ENCODE measurements around the gene SVOP. TPM values are rescaled to one million over a fixed set of nuclear protein-coding genes. Genes with fewer than 3 reads are reported as not detected.
A peak's percentile ranks its signal among the peaks of the same experiment; 100 is the strongest.

SVOP gene
- total and polyA plus RNA-seq, 9 donors = 0.02 to 0.65 (median 0.19) TPM

- H3K4me1 ChIP-seq (ENCODE audit: control insufficient read depth, insufficient read depth, low read length) = peaks cover 14% of the 10 kb centered on the region
- no peak overlapping the region for H3K4me3 ChIP-seq (ENCODE audit: low read length)
- no peak overlapping the region for H3K27ac ChIP-seq (ENCODE audit: low read length)
- peaks cover 3% of the 10 kb centered on the region for H3K27me3 ChIP-seq (ENCODE audit: control insufficient read depth, insufficient read depth, low read length)
- no peaks in the 10 kb centered on the region for H3K36me3 ChIP-seq (ENCODE audit: control insufficient read depth, insufficient read depth, low read length)
- DNase-seq = peak; percentile 33
- no peaks in the 10 kb centered on the region for H3K9me3 ChIP-seq (replicated peaks; ENCODE audit: control insufficient read depth, low read depth, low read length)
- WGBS (ENCODE audit: insufficient coverage) = 50% methylated on average over 6 of the region's 8 CpGs
Observed at GRCh38 chr12:108964371-108965352, 56.2 kb downstream of the SVOP start.

GRCh38 chr12:108962256-108962655 is 58.6 kb downstream of the SVOP start:
- no peaks in the 10 kb centered on the region for H3K9me3 ChIP-seq (replicated peaks; ENCODE audit: control insufficient read depth, low read depth, low read length)
- no peak overlapping the region for H3K4me3 ChIP-seq (ENCODE audit: low read length)
- no peak overlapping the region for H3K27ac ChIP-seq (ENCODE audit: low read length)
- H3K4me1 ChIP-seq (ENCODE audit: control insufficient read depth, insufficient read depth, low read length) = peaks cover 14% of the 10 kb centered on the region
- WGBS (ENCODE audit: insufficient coverage) = no CpG with 5 or more reads among the region's 4 CpGs
- DNase-seq = no peak
- H3K36me3 ChIP-seq (ENCODE audit: control insufficient read depth, insufficient read depth, low read length) = no peaks in the 10 kb centered on the region
- H3K27me3 ChIP-seq (ENCODE audit: control insufficient read depth, insufficient read depth, low read length) = peaks cover 3% of the 10 kb centered on the region

DNA sequence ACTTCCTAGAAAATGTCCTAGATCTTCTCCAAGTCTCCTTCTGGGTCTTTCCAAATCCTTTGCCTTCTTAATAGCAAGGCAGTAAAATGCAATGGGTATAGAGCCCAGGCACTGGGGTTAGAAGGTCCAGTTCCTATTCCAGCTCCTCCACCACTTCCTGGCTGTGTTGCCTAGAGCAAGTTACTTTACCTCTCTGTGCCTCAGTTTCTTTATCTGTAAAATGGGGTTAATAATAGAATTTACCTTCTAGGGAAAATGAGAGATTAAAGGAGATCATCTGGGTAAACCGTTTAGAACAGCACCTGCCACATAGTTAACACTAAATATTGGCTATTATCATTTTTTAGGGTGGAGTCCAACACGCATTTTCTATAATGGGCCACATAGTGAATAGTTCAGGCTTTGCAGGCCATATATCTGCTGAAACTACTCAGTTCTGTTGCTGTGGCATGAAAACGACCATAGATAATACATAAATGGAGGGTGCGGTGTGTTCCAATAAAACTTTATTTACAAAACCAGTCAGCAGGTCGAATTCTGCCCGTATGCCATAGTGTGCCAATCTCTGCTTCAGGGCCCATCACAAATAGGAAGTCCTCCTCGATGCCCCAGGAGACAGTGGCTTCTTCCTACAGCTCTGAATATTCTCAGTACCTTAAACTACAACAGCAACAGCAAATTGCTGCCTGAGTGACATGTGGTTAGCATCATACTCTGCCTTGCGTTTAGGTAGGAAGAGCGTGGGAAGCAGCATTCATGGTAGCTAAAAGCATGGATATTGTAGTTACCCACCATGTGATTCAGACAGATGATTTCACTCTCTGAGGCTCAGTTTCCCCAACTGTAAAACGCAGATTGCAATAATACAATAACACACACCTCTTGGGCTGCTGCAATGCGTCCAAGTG is 60.9 kb downstream of the SVOP start:
- Histone ChIP-seq H3K27me3 (ENCODE audit: control insufficient read depth, insufficient read depth, low read length) (peaks cover 3% of the 10 kb centered on the region), H3K27ac (ENCODE audit: low read length) (no peak overlapping the region), H3K36me3 (ENCODE audit: control insufficient read depth, insufficient read depth, low read length) (no peaks in the 10 kb centered on the region), H3K9me3 (replicated peaks; ENCODE audit: control insufficient read depth, low read depth, low read length) (no peaks in the 10 kb centered on the region), H3K4me3 (ENCODE audit: low read length) (no peak overlapping the region), H3K4me1 (ENCODE audit: control insufficient read depth, insufficient read depth, low read length) (peaks cover 3% of the 10 kb centered on the region)
- DNase-seq = no peak
- 80% methylated on average over 6 of the region's 11 CpGs for WGBS (ENCODE audit: insufficient coverage)

GRCh38 chr12:108955225-108955835 is 65.5 kb downstream of the SVOP start:
- Histone ChIP-seq H3K27ac (ENCODE audit: low read length) (no peak overlapping the region), H3K9me3 (replicated peaks; ENCODE audit: control insufficient read depth, low read depth, low read length) (no peaks in the 10 kb centered on the region), H3K27me3 (ENCODE audit: control insufficient read depth, insufficient read depth, low read length) (peaks cover 2% of the 10 kb centered on the region), H3K4me3 (ENCODE audit: low read length) (no peak overlapping the region), H3K4me1 (ENCODE audit: control insufficient read depth, insufficient read depth, low read length) (peaks cover 3% of the 10 kb centered on the region), H3K36me3 (ENCODE audit: control insufficient read depth, insufficient read depth, low read length) (no peaks in the 10 kb centered on the region)
- peak; percentile 52 for DNase-seq
- WGBS (ENCODE audit: insufficient coverage) = 40% methylated on average over 3 of the region's 6 CpGs

DNA sequence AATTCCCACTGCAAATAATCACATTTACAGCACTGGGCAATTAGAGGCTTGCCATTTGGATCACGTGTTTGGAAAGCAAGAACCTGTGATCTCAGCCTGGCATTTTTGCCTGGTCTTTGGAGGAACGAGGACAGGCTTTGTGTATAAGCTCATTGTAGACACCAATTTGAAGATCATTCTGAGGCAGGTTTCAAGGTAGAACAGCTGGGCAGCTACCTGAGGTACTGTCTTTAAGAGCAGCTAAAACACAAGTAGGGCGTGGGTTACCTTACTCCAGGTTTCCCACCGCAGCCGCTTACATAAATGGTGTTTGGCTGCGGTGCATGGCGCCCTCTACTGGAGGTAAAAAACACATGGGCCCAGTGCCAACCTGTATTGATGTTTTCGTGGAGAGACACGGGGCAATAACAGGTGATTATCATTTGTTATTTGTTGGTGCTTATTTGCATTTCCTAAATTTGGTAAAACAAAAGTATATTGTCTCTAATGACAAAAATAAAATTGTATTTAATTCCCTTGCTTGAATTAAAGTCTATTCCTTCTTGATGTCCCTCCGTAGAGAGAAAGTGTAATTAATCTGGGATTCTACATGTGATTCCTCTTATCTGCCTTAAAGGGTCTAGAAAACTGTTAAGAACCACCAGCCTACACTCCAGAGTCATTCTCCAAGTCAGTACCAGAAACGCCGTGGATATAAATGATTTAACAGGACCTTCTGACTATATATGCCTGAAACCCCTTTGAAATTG is 69.7 kb downstream of the SVOP start:
- 53% methylated on average over 2 of the region's 12 CpGs for WGBS (ENCODE audit: insufficient coverage)
- H3K4me1 ChIP-seq (ENCODE audit: control insufficient read depth, insufficient read depth, low read length) = peaks cover 3% of the 10 kb centered on the region
- H3K9me3 ChIP-seq (replicated peaks; ENCODE audit: control insufficient read depth, low read depth, low read length) = peaks cover 10% of the 10 kb centered on the region
- DNase-seq = peak; percentile 69
- H3K27me3 ChIP-seq (ENCODE audit: control insufficient read depth, insufficient read depth, low read length) = peaks cover 2% of the 10 kb centered on the region
- no peak overlapping the region for H3K27ac ChIP-seq (ENCODE audit: low read length)
- H3K4me3 ChIP-seq (ENCODE audit: low read length) = no peak overlapping the region
- H3K36me3 ChIP-seq (ENCODE audit: control insufficient read depth, insufficient read depth, low read length) = no peaks in the 10 kb centered on the region

DNA sequence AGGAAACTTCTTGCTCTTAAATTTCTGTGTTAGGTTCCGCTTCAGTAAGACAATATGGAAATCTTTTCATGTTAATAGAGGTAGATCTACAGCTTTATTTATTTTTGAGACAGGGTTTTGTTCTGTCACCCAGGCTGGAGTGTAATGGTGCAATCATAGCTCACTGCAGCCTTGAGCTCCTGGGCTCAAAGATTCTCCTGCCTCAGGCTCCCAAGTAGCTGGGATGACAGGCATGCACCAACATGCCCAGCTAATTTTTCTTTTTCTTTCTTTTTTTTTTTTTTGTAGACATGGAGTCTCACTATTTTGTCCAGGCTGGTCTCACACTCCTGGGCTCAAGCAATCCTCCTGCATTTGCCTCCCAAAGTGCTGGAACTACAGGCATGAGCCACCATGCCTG is 70.9 kb downstream of the SVOP start:
- Histone ChIP-seq H3K4me1 (ENCODE audit: control insufficient read depth, insufficient read depth, low read length) (peaks cover 3% of the 10 kb centered on the region), H3K9me3 (replicated peaks; ENCODE audit: control insufficient read depth, low read depth, low read length) (peaks cover 10% of the 10 kb centered on the region), H3K27ac (ENCODE audit: low read length) (no peak overlapping the region), H3K36me3 (ENCODE audit: control insufficient read depth, insufficient read depth, low read length) (no peaks in the 10 kb centered on the region), H3K4me3 (ENCODE audit: low read length) (no peak overlapping the region), H3K27me3 (ENCODE audit: control insufficient read depth, insufficient read depth, low read length) (peaks cover 4% of the 10 kb centered on the region)
- WGBS (ENCODE audit: insufficient coverage) = no CpG with 5 or more reads among the region's 1 CpG
- no peak for DNase-seq

DNA sequence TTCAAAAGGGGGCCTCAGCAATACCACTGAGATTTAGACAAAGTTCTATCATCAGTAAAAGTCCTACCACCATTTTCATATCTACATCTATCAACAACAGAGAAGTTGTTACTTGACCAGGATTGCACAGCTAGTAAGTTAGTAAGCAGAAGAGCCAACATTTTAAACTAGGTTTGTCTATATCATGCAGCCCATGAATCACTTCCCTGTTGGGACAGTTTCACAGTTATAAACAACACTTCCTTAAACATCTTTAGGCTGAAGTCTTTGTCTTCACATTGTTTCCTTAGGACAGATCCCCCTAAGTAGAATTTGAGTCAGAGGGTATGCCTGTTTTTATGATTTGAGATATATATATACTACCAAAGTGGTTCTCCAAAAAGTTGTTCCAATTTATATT is 72.5 kb downstream of the SVOP start:
- Histone ChIP-seq H3K27ac (ENCODE audit: low read length) (no peak overlapping the region), H3K4me3 (ENCODE audit: low read length) (no peak overlapping the region), H3K4me1 (ENCODE audit: control insufficient read depth, insufficient read depth, low read length) (peaks cover 3% of the 10 kb centered on the region), H3K36me3 (ENCODE audit: control insufficient read depth, insufficient read depth, low read length) (no peaks in the 10 kb centered on the region), H3K27me3 (ENCODE audit: control insufficient read depth, insufficient read depth, low read length) (peaks cover 2% of the 10 kb centered on the region), H3K9me3 (replicated peaks; ENCODE audit: control insufficient read depth, low read depth, low read length) (peaks cover 10% of the 10 kb centered on the region)
- peak; percentile 16 for DNase-seq

DNA sequence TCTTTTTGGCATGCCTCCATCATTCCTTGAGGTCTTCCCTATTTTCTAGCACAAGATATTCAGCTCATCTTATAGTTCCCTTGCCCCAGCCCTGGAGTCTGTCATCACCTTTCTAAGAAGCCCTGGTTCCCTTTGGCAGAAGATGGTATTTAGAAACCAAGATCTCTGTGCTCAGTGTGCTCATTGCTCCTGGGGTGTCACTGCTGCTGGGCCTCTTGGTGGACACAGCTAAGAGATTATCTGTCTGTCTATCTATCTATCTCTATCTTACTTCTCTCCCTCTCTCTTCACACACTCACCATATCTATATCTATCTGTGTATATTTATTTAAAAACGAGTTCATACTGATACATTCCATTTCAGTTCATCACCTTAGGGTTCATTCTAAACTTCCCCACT is 73.8 kb downstream of the SVOP start:
- Histone ChIP-seq H3K9me3 (replicated peaks; ENCODE audit: control insufficient read depth, low read depth, low read length) (peaks cover 10% of the 10 kb centered on the region), H3K27ac (ENCODE audit: low read length) (no peak overlapping the region), H3K36me3 (ENCODE audit: control insufficient read depth, insufficient read depth, low read length) (no peaks in the 10 kb centered on the region), H3K4me1 (ENCODE audit: control insufficient read depth, insufficient read depth, low read length) (peaks cover 3% of the 10 kb centered on the region), H3K4me3 (ENCODE audit: low read length) (no peak overlapping the region), H3K27me3 (ENCODE audit: control insufficient read depth, insufficient read depth, low read length) (peaks cover 2% of the 10 kb centered on the region)
- WGBS (ENCODE audit: insufficient coverage) = no CpG with 5 or more reads among the region's 1 CpG
- no peak for DNase-seq

DNA sequence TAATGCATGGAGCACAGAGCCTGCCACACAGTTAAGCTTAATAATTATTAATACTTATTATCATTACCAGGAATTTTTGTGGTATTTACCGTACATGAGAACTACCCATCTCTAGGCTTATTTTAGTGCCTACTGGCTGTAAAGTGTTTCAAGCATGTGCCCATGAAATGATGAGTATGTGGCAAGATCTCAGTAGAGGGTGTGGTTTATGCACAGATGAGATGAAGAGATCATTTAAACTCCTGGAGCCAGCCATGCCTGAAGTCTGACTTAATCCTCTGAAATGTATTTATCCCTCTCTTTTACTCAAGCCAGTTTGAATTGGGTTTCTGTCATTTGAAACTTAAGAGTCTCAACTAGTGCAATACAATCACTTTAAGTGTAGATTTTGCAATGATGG is 80.7 kb downstream of the SVOP start:
- H3K4me1 ChIP-seq (ENCODE audit: control insufficient read depth, insufficient read depth, low read length) = no peaks in the 10 kb centered on the region
- no CpG with 5 or more reads among the region's 1 CpG for WGBS (ENCODE audit: insufficient coverage)
- H3K27ac ChIP-seq (ENCODE audit: low read length) = no peak overlapping the region

More for the DNA sequence above, 80.7 kb downstream of the SVOP start:
- no peak for DNase-seq
- no peak overlapping the region for H3K4me3 ChIP-seq (ENCODE audit: low read length)
- no peaks in the 10 kb centered on the region for H3K9me3 ChIP-seq (replicated peaks; ENCODE audit: control insufficient read depth, low read depth, low read length)
- no peaks in the 10 kb centered on the region for H3K36me3 ChIP-seq (ENCODE audit: control insufficient read depth, insufficient read depth, low read length)
- H3K27me3 ChIP-seq (ENCODE audit: control insufficient read depth, insufficient read depth, low read length) = peaks cover 3% of the 10 kb centered on the region
